GM18951 (cell line): Measurements from ENCODE around the gene TRIM32.

Experiments used
- POLR2A ChIP-seq: IDR thresholded peaks from 4 replicates; pipeline ENCODE4 v1.6.1; 2011; ENCODE audit warnings: mild to moderate bottlenecking; ENCODE audit not compliant: insufficient read length, insufficient read depth; ENCODE audit errors: extremely low read depth
- in situ Hi-C: fragments of 300-500 bp; cut with MboI; formaldehyde crosslinking; loops from one replicate; pipeline ENCODE4 v1.12.0; 2022; ENCODE audit warnings: low sequenced_read_pairs, mixed read lengths, inconsistent platforms; ENCODE audit not compliant: unreplicated experiment

TRIM32 gene

GRCh38 chr9:116701940-116702642 lies 15.0 kb downstream of the TRIM32 start:
- no peak for TF ChIP-seq POLR2A
- in situ Hi-C loops = no loop called here

- in situ Hi-C loops = no loop called here
- TF ChIP-seq POLR2A = no peak
Measured at GRCh38 chr9:116703634-116704033, 16.5 kb downstream of the TRIM32 start.

- in situ Hi-C loops = no loop called here
Measured at GRCh38 chr9:116704470-116704869, 17.4 kb downstream of the TRIM32 start.

GRCh38 chr9:116705531-116705930 lies 18.4 kb downstream of the TRIM32 start:
- in situ Hi-C loops = no loop called here
- TF ChIP-seq POLR2A = no peak

More at GRCh38 chr9:116704470-116704869, 17.4 kb downstream of the TRIM32 start:
- TF ChIP-seq POLR2A = no peak

- in situ Hi-C loops = no loop called here
- TF ChIP-seq POLR2A = no peak
Measured at GRCh38 chr9:116706310-116707290, 19.5 kb downstream of the TRIM32 start.

GRCh38 chr9:116712781-116713180 lies 25.7 kb downstream of the TRIM32 start:
- TF ChIP-seq POLR2A = no peak
- in situ Hi-C loops = no loop called here

- no peak for TF ChIP-seq POLR2A
- in situ Hi-C loops = no loop called here
Measured at GRCh38 chr9:116713271-116713670, 26.2 kb downstream of the TRIM32 start.

- in situ Hi-C loops = no loop called here
- TF ChIP-seq POLR2A = no peak
Measured at GRCh38 chr9:116715751-116716150, 28.6 kb downstream of the TRIM32 start.

GRCh38 chr9:116716438-116716837 lies 29.3 kb downstream of the TRIM32 start:
- TF ChIP-seq POLR2A = no peak
- in situ Hi-C loops = no loop called here

- TF ChIP-seq POLR2A = no peak
- in situ Hi-C loops = no loop called here
Measured at GRCh38 chr9:116717150-116717549, 30.0 kb downstream of the TRIM32 start.

- in situ Hi-C loops = no loop called here
- no peak for TF ChIP-seq POLR2A
Measured at GRCh38 chr9:116718111-116718510, 31.0 kb downstream of the TRIM32 start.

- in situ Hi-C loops = no loop called here
- TF ChIP-seq POLR2A = no peak
Measured at GRCh38 chr9:116720111-116720510, 33.0 kb downstream of the TRIM32 start.

- no peak for TF ChIP-seq POLR2A
- in situ Hi-C loops = no loop called here
Measured at GRCh38 chr9:116721411-116721810, 34.3 kb downstream of the TRIM32 start.
